Breast epithelium (tissue), 4 donors: ENCODE results near the gene PSMA7. TPM values are rescaled to one million over a fixed set of nuclear protein-coding genes. Genes with fewer than 3 reads are reported as not detected.

Source experiments
- DNase-seq, 2 donors: peaks; one replicate each; pipeline ENCODE4 v3.0.0-alpha.2; 2019; ENCODE audit warnings: low spot score in 2 of 2
- H3K27ac ChIP-seq, 2 donors: fragments of 200-600 bp; sonication (generic) in 1 of 2; one replicate each; pipeline ENCODE4 v1.5.1; 2016 to 2019; ENCODE audit warnings: mild to moderate bottlenecking in 1 of 2
- H3K27me3 ChIP-seq, 2 donors: fragments of 200-600 bp; sonication (generic) in 1 of 2; one replicate each; pipeline versions ENCODE4 v1.5.1 to v1.6.0; 2017 to 2019; ENCODE audit warnings: control low read depth in 1 of 2, mild to moderate bottlenecking in 1 of 2
- H3K36me3 ChIP-seq: fragments of 200-600 bp; one replicate; pipeline ENCODE4 v1.5.1; 2019
- H3K4me1 ChIP-seq, 2 donors: fragments of 200-600 bp; sonication (generic); one replicate each; pipeline ENCODE4 v1.5.1; 2016 to 2019; ENCODE audit warnings: control low read depth in 1 of 2
- H3K4me3 ChIP-seq, 3 donors: fragments of 200-600 bp; sonication (generic); 1 replicate in 2 of 3; 2 replicates in 1 of 3; pipeline ENCODE4 v1.5.1; 2016 to 2019; ENCODE audit warnings: mild to moderate bottlenecking in 3 of 3, moderate library complexity in 2 of 3
- H3K9me3 ChIP-seq, 2 donors: fragments of 200-600 bp; sonication (generic) in 1 of 2; one replicate each; pipeline ENCODE4 v1.5.1; 2016 to 2019; ENCODE audit warnings: control low read depth in 1 of 2
- POLR2A ChIP-seq: fragments of 450-650 bp; IDR thresholded peaks from one replicate; pipeline ENCODE4 v1.6.1; 2016; ENCODE audit warnings: antibody characterized with exemption, mild to moderate bottlenecking, moderate library complexity
- POLR2AphosphoS5 ChIP-seq, 3 donors: sonication (generic); formaldehyde crosslinking; IDR thresholded peaks; one replicate each; pipeline ENCODE4 v1.6.1; 2017; ENCODE audit warnings: antibody characterized with exemption in 3 of 3
- intact Hi-C: fragments of 100-400 bp; cut with DNase I; formaldehyde crosslinking; loops from one replicate; pipeline ENCODE4 v1.15.1; 2023; ENCODE audit warnings: low total_unique reads
- total RNA-seq, 3 donors: library from RNA; depleted of rRNA; stranded (reverse); fragments of >200 nt; gene quantifications; one replicate each; pipeline ENCODE4 v1.1.0, GENCODE V29; 2016
- TF ChIP-seq, protein P1 (sequence below), 3 donors: fragments of 450-650 bp; IDR thresholded peaks; one replicate each; pipeline ENCODE4 v1.5.1; 2016 to 2017; ENCODE audit warnings: antibody characterized with exemption in 3 of 3, mild to moderate bottlenecking in 3 of 3, moderate library complexity in 3 of 3

Gene PSMA7
- total RNA-seq, 3 donors from 2014 or later, result 200 to 579 (median 380) TPM

DNA sequence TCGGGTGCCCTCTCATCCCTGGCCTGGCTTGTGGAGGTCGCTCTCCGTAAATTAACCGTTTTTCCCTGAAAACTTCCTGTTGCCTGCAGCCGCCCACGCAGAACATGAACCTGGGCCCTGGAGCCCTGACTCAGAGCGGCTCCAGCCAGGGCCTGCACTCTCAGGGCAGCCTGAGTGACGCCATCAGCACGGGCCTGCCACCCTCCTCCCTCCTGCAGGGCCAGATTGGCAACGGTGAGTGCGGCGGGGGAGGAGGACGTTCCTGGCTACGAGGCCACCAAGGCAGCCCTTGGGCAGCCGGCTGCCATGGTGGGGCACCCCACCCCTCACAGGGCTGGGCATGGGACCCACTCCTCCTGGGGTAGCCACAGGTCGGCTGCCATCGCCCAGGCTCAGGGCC lies 18.2 kb upstream of the PSMA7 start:
- Histone ChIP-seq H3K27me3 (no peaks in the 10 kb centered on the region), H3K36me3 (peaks cover 3% of the 10 kb centered on the region), H3K9me3 (no peaks in the 10 kb centered on the region), H3K4me3 (no peak overlapping the region), H3K4me1 (no peaks in the 10 kb centered on the region), H3K27ac (peak overlapping the region; percentile 4 to 21)
- intact Hi-C loops, result no loop called here
- TF ChIP-seq POLR2AphosphoS5 (IDR thresholded peaks at IDR 0.05) (no peak), POLR2A (no peak)
- TF ChIP-seq, protein P1, sequence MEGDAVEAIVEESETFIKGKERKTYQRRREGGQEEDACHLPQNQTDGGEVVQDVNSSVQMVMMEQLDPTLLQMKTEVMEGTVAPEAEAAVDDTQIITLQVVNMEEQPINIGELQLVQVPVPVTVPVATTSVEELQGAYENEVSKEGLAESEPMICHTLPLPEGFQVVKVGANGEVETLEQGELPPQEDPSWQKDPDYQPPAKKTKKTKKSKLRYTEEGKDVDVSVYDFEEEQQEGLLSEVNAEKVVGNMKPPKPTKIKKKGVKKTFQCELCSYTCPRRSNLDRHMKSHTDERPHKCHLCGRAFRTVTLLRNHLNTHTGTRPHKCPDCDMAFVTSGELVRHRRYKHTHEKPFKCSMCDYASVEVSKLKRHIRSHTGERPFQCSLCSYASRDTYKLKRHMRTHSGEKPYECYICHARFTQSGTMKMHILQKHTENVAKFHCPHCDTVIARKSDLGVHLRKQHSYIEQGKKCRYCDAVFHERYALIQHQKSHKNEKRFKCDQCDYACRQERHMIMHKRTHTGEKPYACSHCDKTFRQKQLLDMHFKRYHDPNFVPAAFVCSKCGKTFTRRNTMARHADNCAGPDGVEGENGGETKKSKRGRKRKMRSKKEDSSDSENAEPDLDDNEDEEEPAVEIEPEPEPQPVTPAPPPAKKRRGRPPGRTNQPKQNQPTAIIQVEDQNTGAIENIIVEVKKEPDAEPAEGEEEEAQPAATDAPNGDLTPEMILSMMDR (IDR thresholded peaks at IDR 0.05), result no peak
- DNase-seq, result peak in 1 of 2 donors; percentile 60

DNA sequence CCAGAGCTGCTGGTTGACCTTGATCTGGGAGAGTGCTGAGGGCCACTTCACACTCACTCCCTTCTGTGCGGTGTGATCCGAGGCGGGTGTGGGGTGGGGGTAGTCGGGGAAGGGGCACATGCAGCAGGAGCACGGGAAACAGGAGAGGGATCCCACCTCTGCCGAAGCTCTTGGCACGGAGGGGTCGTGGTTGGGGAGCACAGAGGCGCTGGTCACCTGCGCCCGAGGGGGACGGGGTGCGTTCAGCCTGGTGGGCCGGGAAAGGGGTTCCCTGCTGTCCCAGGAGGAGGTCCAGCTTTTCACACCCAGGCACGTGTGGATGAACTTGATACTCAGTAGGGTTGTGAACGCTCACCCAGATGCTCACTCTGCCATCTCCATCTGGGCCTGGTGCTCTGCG lies 17.7 kb upstream of the PSMA7 start:
- no peaks in the 10 kb centered on the region for H3K9me3 ChIP-seq
- TF ChIP-seq POLR2A (no peak), POLR2AphosphoS5 (IDR thresholded peaks at IDR 0.05) (no peak)
- TF ChIP-seq, protein P1 (IDR thresholded peaks at IDR 0.05), result no peak
- no peaks in the 10 kb centered on the region for H3K4me1 ChIP-seq
- peak overlapping the region; percentile 4 to 21 for H3K27ac ChIP-seq
- H3K36me3 ChIP-seq, result peaks cover 1% of the 10 kb centered on the region
- H3K27me3 ChIP-seq, result no peaks in the 10 kb centered on the region
- no peak for DNase-seq
- H3K4me3 ChIP-seq, result no peak overlapping the region
- intact Hi-C loops, result no loop called here

DNA sequence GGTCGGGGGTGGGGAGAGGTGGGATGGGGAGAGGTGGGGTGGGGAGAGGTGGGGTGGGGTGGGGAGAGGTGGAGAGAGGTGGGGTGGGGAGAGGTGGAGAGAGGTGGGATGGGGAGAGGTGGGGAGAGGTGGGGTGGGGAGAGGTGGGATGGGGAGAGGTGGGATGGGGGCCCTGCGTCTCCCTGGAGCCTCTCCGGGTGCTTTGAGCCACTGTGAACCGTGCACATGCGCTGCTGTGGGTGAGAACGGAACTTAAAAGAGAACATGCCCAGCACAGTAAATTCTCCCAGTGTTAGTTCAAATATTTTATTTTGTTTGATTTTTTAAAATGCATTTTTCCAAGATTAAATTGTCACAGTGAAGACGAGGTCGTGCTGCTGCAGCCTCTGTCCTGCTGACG lies 17.1 kb upstream of the PSMA7 start:
- intact Hi-C loops, result no loop called here
- no peak overlapping the region for H3K4me3 ChIP-seq
- peak overlapping the region in 1 of 2 donors; percentile 39 for H3K27ac ChIP-seq
- no peak for TF ChIP-seq POLR2AphosphoS5 (IDR thresholded peaks at IDR 0.05)
- TF ChIP-seq, protein P1 (IDR thresholded peaks at IDR 0.05), result no peak
- no peak for TF ChIP-seq POLR2A
- no peaks in the 10 kb centered on the region for H3K27me3 ChIP-seq
- H3K4me1 ChIP-seq, result no peaks in the 10 kb centered on the region
- H3K9me3 ChIP-seq, result no peaks in the 10 kb centered on the region
- DNase-seq, result no peak
- H3K36me3 ChIP-seq, result no peaks in the 10 kb centered on the region

DNA sequence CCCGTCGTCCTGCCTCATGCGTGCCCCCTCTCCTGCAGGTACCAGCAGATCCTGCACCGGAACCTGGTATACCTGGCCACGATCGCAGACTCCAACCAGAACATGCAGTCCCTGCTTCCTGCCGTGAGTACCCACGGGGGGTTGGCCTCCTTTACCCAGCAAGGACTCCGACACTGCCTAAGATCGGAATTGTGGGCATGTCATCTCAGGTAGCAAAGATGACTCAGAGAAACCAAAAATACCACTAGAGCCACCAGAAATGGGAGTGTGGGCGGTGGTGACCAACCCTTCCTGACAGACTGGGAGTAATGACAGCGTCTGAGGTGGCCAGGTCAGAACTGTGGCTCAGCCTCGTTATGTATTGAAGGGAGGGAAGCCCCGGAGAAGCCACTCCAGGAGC lies 16.6 kb upstream of the PSMA7 start:
- Histone ChIP-seq H3K4me3 (no peak overlapping the region), H3K9me3 (no peaks in the 10 kb centered on the region), H3K36me3 (no peaks in the 10 kb centered on the region), H3K4me1 (no peaks in the 10 kb centered on the region), H3K27ac (peak overlapping the region in 1 of 2 donors; percentile 39), H3K27me3 (no peaks in the 10 kb centered on the region)
- TF ChIP-seq POLR2AphosphoS5 (IDR thresholded peaks at IDR 0.05) (no peak), POLR2A (no peak)
- TF ChIP-seq, protein P1 (IDR thresholded peaks at IDR 0.05), result peak in 1 of 3 donors; percentile 16
- intact Hi-C loops, result no loop called here
- peak in 1 of 2 donors; percentile 84 for DNase-seq

DNA sequence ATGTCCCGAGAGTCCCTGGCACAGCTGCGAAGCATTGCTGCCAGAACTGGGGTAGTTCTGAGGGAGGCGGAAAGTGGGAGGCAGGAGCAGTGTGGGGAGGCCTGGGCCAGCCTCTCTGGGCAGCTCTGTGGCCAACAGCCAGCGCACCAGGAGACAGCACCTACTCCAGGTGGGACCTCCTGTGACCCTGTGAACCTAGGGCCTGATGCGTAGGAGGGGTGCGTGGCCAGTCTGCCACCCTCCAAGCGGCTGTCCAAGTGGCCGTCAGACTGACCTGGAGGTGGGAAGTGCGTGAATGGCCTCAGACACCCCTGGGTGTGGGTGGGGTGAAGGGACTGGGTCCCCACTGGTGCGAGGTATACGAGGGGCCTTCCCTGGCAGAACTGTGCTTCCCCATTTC lies 15.9 kb upstream of the PSMA7 start:
- Histone ChIP-seq H3K4me3 (no peak overlapping the region), H3K27ac (peak overlapping the region; percentile 36 to 39), H3K9me3 (no peaks in the 10 kb centered on the region), H3K27me3 (no peaks in the 10 kb centered on the region), H3K4me1 (no peaks in the 10 kb centered on the region), H3K36me3 (no peaks in the 10 kb centered on the region)
- intact Hi-C loops, result no loop called here
- DNase-seq, result no peak
- TF ChIP-seq POLR2AphosphoS5 (IDR thresholded peaks at IDR 0.05), result no peak
- no peak for TF ChIP-seq POLR2A
- TF ChIP-seq, protein P1 (IDR thresholded peaks at IDR 0.05), result no peak
